Left lung (tissue), 10 donors: ENCODE measurements around the gene PYROXD2. TPM values are rescaled to one million over a fixed set of nuclear protein-coding genes. Genes with fewer than 3 reads are reported as not detected.

Experiments
- ATAC-seq: fragments of 200-7000 bp; cut with Tn5 transposase; one replicate; pipeline ENCODE4 v1.9.1; 2020; ENCODE audit warnings: moderate library complexity
- DNase-seq, 4 donors: peaks; one replicate each; pipeline ENCODE4 v3.0.0-alpha.2; 2013 to 2020
- H3K27ac ChIP-seq, 2 donors: fragments of 200-600 bp; sonication (generic) in 1 of 2; one replicate each; pipeline versions ENCODE4 v1.5.0 to v1.8.0; 2020 to 2021
- H3K27me3 ChIP-seq, 2 donors: fragments of 200-600 bp; sonication (generic) in 1 of 2; one replicate each; pipeline versions ENCODE4 v1.5.0 to v1.8.0; 2020 to 2021
- H3K36me3 ChIP-seq, 2 donors: fragments of 200-600 bp; sonication (generic) in 1 of 2; one replicate each; pipeline versions ENCODE4 v1.5.0 to v1.8.0; 2020 to 2021
- H3K4me1 ChIP-seq, 2 donors: fragments of 200-600 bp; one replicate each; pipeline ENCODE4 v1.8.0; 2021
- H3K4me3 ChIP-seq, 2 donors: fragments of 200-600 bp; sonication (generic) in 1 of 2; one replicate each; pipeline versions ENCODE4 v1.5.0 to v1.8.0; 2020 to 2021; ENCODE audit warnings: mild to moderate bottlenecking in 1 of 2
- H3K9me3 ChIP-seq, 2 donors: fragments of 200-600 bp; sonication (generic) in 1 of 2; one replicate each; pipeline versions ENCODE4 v1.5.0 to v1.8.0; 2020 to 2021
- CTCF ChIP-seq, 2 donors: fragments of 200-600 bp; sonication (generic) in 1 of 2; IDR thresholded peaks; one replicate each; pipeline versions ENCODE4 v1.5.0 to v1.8.0; 2021; ENCODE audit warnings: antibody characterized with exemption in 2 of 2
- intact Hi-C, 2 donors: fragments of 100-400 bp; cut with DNase I; formaldehyde crosslinking; loops; one replicate each; pipeline versions ENCODE4 v1.11.2 to v1.14.2; 2022
- polyA plus RNA-seq, 6 donors: library from polyadenylated mRNA; unstranded; fragments of 120-200 nt; gene quantifications; one replicate each; pipeline ENCODE4 v1.2.1, GENCODE V29; 2013; ENCODE audit not compliant: insufficient read length in 6 of 6
- total RNA-seq, 2 donors: library from RNA; stranded (reverse); fragmentation: NEBNext Ultra II Directional; extraction: Animal tissue kit (Norgen Biotek cat#: 25700); gene quantifications; one replicate each; pipeline ENCODE4 v1.2.1, GENCODE V29; 2021
- donor health status: DM: no; HTN: yes; CAD: no.
- donor health status: DM: no; HTN: no; CAD: no.

Gene PYROXD2
- total and polyA plus RNA-seq, 8 donors = 8.2 to 48.2 (median 38.3) TPM

- DNase-seq (no peak), ATAC-seq (no peak)
- no peaks in the 10 kb centered on the region for H3K27me3 ChIP-seq
- no peak overlapping the region for H3K4me3 ChIP-seq
- no peak for TF ChIP-seq CTCF (IDR thresholded peaks at IDR 0.05)
- H3K9me3 ChIP-seq = no peaks in the 10 kb centered on the region
- intact Hi-C loops = no loop called here
- no peaks in the 10 kb centered on the region for H3K36me3 ChIP-seq
- H3K4me1 ChIP-seq = peaks cover 0 to 3% of the 10 kb centered on the region in 2 donors
- H3K27ac ChIP-seq = no peak overlapping the region
Observed at GRCh38 chr10:98367604-98368451, 47.2 kb downstream of the PYROXD2 start.

GRCh38 chr10:98366062-98366530, 48.9 kb downstream of the PYROXD2 start:
- Histone ChIP-seq H3K4me1 (peaks cover 0 to 6% of the 10 kb centered on the region in 2 donors), H3K27ac (no peak overlapping the region), H3K27me3 (no peaks in the 10 kb centered on the region), H3K4me3 (no peak overlapping the region), H3K36me3 (no peaks in the 10 kb centered on the region), H3K9me3 (no peaks in the 10 kb centered on the region)
- DNase-seq (no peak), ATAC-seq (no peak)
- no peak for TF ChIP-seq CTCF (IDR thresholded peaks at IDR 0.05)
- intact Hi-C loops = no loop called here

- Histone ChIP-seq H3K36me3 (no peaks in the 10 kb centered on the region), H3K4me3 (no peak overlapping the region), H3K9me3 (no peaks in the 10 kb centered on the region), H3K4me1 (peaks cover 0 to 6% of the 10 kb centered on the region in 2 donors), H3K27me3 (no peaks in the 10 kb centered on the region), H3K27ac (no peak overlapping the region)
- intact Hi-C loops = no loop called here
- DNase-seq = peak in 1 of 4 donors; percentile 63
- ATAC-seq = no peak
- TF ChIP-seq CTCF (IDR thresholded peaks at IDR 0.05) = no peak
Observed at GRCh38 chr10:98365406-98366061, 49.4 kb downstream of the PYROXD2 start.

- peaks cover 0 to 6% of the 10 kb centered on the region in 2 donors for H3K4me1 ChIP-seq
- DNase-seq (no peak), ATAC-seq (no peak)
- TF ChIP-seq CTCF (IDR thresholded peaks at IDR 0.05) = no peak
- no peak overlapping the region for H3K4me3 ChIP-seq
- H3K27ac ChIP-seq = no peak overlapping the region
- intact Hi-C loops = no loop called here
- no peaks in the 10 kb centered on the region for H3K27me3 ChIP-seq
- no peaks in the 10 kb centered on the region for H3K36me3 ChIP-seq
- no peaks in the 10 kb centered on the region for H3K9me3 ChIP-seq
Observed at GRCh38 chr10:98364432-98365102, 50.4 kb downstream of the PYROXD2 start.

GRCh38 chr10:98363220-98363619, 51.8 kb downstream of the PYROXD2 start:
- peak in 2 of 4 donors; percentile 60 to 68 for DNase-seq
- Histone ChIP-seq H3K27ac (no peak overlapping the region), H3K27me3 (no peaks in the 10 kb centered on the region), H3K36me3 (no peaks in the 10 kb centered on the region), H3K4me3 (no peak overlapping the region), H3K9me3 (no peaks in the 10 kb centered on the region), H3K4me1 (peaks cover 0 to 6% of the 10 kb centered on the region in 2 donors)
- TF ChIP-seq CTCF (IDR thresholded peaks at IDR 0.05) = no peak
- intact Hi-C loops = no loop called here
- ATAC-seq = peak; percentile 84
